Naive thymus-derived CD4-positive, alpha-beta T cell (primary cell): ENCODE results near the gene BAIAP2L2. TPM values are rescaled to one million over a fixed set of nuclear protein-coding genes. Genes with fewer than 3 reads are reported as not detected.

ENCODE experiments used
- ATAC-seq: fragments of 150-1000 bp; cut with Tn5 transposase; 2 replicates; pipeline ENCODE4 v1.10.0; 2021; ENCODE audit warnings: mild to moderate bottlenecking, moderate library complexity
- CTCF ChIA-PET: fragments of 350-600 bp; sonication (Branson Sonifier 250); formaldehyde crosslinking; loops from one replicate; lab custom pipeline; 2021; ENCODE audit warnings: antibody characterized with exemption; lab: Charles Lee
- POLR2A ChIA-PET: fragments of 350-600 bp; sonication (Branson Sonifier 250); formaldehyde crosslinking; loops from one replicate; lab custom pipeline; 2021; ENCODE audit warnings: antibody characterized with exemption, inconsistent platforms; lab: Charles Lee
- DNase-seq, 9 donors: peaks; one replicate each; pipeline versions ENCODE4 v3.0.0 to v3.0.0-alpha.2; 2020 to 2022; ENCODE audit warnings: mixed read lengths in 1 of 9
- H3K27ac ChIP-seq: one replicate; pipeline ENCODE4 v1.7.0; 2013; ENCODE audit warnings: mild to moderate bottlenecking, low read depth, low read length, moderate library complexity
- H3K27me3 ChIP-seq, 2 donors: one replicate each; pipeline ENCODE4 v1.7.0; 2013; ENCODE audit warnings: low read length in 2 of 2, mild to moderate bottlenecking in 2 of 2, moderate library complexity in 2 of 2; ENCODE audit not compliant: control insufficient read depth in 2 of 2, insufficient read depth in 2 of 2
- H3K36me3 ChIP-seq, 3 experiments: 1 replicate in 2 of 3; 2 replicates in 1 of 3; pipeline ENCODE4 v1.7.0; 2013; ENCODE audit warnings: low read length in 3 of 3, mild to moderate bottlenecking in 3 of 3, moderate library complexity in 1 of 3; ENCODE audit not compliant: insufficient read depth in 3 of 3, control insufficient read depth in 2 of 3
- H3K4me1 ChIP-seq, 2 donors: one replicate each; pipeline ENCODE4 v1.7.0; 2013; ENCODE audit warnings: low read length in 2 of 2, mild to moderate bottlenecking in 2 of 2, moderate library complexity in 1 of 2; ENCODE audit not compliant: control insufficient read depth in 2 of 2, insufficient read depth in 2 of 2
- H3K4me3 ChIP-seq: 2 replicates; pipeline ENCODE4 v1.7.0; 2013; ENCODE audit warnings: mild to moderate bottlenecking, low read length
- H3K9me3 ChIP-seq, 3 experiments: 1 replicate in 2 of 3; 2 replicates in 1 of 3; pipeline ENCODE4 v1.7.0; 2013; ENCODE audit warnings: low read length in 3 of 3; ENCODE audit not compliant: control insufficient read depth in 2 of 3
- H3K27ac Mint-ChIP-seq, 9 donors: one replicate each; pipeline ENCODE4 v1.8.0; 2020 to 2022; ENCODE audit warnings: mixed read lengths in 9 of 9, mild to moderate bottlenecking in 8 of 9, moderate library complexity in 5 of 9, inconsistent platforms in 2 of 9
- H3K27me3 Mint-ChIP-seq, 5 donors: one replicate each; pipeline ENCODE4 v1.8.0; 2021 to 2022; ENCODE audit warnings: mixed read lengths in 5 of 5, mild to moderate bottlenecking in 1 of 5
- H3K36me3 Mint-ChIP-seq, 5 donors: one replicate each; pipeline ENCODE4 v1.8.0; 2020 to 2022; ENCODE audit warnings: mixed read lengths in 5 of 5, mild to moderate bottlenecking in 3 of 5, inconsistent platforms in 1 of 5
- H3K4me1 Mint-ChIP-seq, 7 donors: one replicate each; pipeline ENCODE4 v1.8.0; 2020 to 2022; ENCODE audit warnings: mixed read lengths in 7 of 7, mild to moderate bottlenecking in 3 of 7, inconsistent platforms in 1 of 7
- H3K4me3 Mint-ChIP-seq, 10 donors: one replicate each; pipeline ENCODE4 v1.8.0; 2020 to 2022; ENCODE audit warnings: mild to moderate bottlenecking in 10 of 10, mixed read lengths in 10 of 10, moderate library complexity in 6 of 10, inconsistent platforms in 2 of 10
- H3K9me3 Mint-ChIP-seq, 11 donors: one replicate each; pipeline ENCODE4 v1.8.0; 2020 to 2022; ENCODE audit warnings: mixed read lengths in 11 of 11, mild to moderate bottlenecking in 4 of 11, inconsistent platforms in 1 of 11, moderate library complexity in 1 of 11
- intact Hi-C, 2 donors: fragments of 100-400 bp; cut with micrococcal nuclease; formaldehyde crosslinking; loops; one replicate each; pipeline ENCODE4 v1.15.1; 2023
- polyA plus RNA-seq, 2 donors: library from polyadenylated mRNA; unstranded; fragments of 300-500 nt; fragmentation: Illumina TruSeq; gene quantifications; one replicate each; pipeline ENCODE4 v1.2.3, GENCODE V29; 2021
- total RNA-seq, 6 experiments: library from RNA in 5 of 6; stranded (reverse) in 5 of 6; gene quantifications; 1 replicate in 5 of 6; 2 replicates in 1 of 6; pipeline ENCODE4 v1.2.3 and lab custom pipeline; 2021 to 2026

The BAIAP2L2 gene
- total and polyA plus RNA-seq, 7 experiments from 2014 or later = 0.46 to 3.9 (median 1.9) TPM; not detected in 2

DNA sequence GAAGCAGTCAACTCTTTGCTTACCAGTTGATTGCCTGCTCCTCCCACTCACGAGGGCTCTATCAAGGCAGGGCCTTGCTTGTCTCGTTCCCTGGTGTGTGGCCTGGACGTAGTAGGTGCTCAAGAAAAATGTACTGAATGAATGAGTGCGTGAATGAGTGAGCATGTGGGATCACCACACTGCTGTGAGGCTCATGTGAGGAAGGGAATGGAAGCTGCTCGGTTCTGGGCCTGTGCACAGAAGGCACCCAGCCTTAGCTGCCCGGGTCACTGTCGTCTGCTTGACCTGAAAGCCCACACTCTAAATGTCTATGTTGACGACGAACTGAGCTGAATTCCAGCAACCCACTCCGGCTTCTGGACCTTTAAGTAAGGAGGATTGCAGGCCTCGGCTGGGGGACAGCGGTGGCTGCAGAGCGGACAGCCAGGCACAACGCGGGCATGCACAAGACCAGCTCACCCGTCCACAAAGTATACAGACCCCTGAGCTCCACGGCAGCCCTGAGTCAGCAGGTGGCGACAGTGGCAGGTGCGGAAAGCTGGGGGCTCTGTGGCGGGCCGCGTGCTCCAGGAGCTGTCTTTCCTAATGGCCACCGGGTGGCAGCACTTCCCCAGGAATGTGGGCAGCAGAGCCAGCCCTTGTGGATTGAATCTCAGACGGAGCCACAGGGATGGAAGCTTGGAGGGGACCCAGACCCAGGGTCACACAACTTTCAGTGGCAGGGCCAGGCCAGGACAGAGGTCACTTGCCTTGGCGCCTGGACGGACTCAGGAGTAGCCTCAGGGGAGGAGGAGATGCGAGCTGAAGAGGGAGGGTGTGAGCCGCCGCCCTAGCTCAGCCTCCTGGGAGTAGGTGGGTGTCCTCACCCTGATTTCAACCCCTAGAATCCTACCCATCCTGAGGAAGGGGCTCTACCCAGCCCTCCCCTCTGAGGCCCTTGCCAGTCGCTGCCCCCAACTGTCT lies 58.3 kb downstream of the BAIAP2L2 start:
- Histone ChIP-seq H3K4me3 (no peak overlapping the region), H3K36me3 (peaks cover 0 to 2% (median 0%) of the 10 kb centered on the region in 3 experiments), H3K27me3 (no peaks in the 10 kb centered on the region), H3K9me3 (no peaks in the 10 kb centered on the region), H3K4me1 (peaks cover 10 to 11% of the 10 kb centered on the region in 2 donors), H3K27ac (no peak overlapping the region)
- H3K27me3 Mint-ChIP-seq = peaks cover 0 to 28% (median 8%) of the 10 kb centered on the region in 5 donors
- H3K4me1 Mint-ChIP-seq = peaks cover 0 to 14% (median 9%) of the 10 kb centered on the region in 7 donors
- H3K27ac Mint-ChIP-seq = peak overlapping the region in 2 of 9 donors; percentile 38 to 71
- no peaks in the 10 kb centered on the region for H3K9me3 Mint-ChIP-seq
- intact Hi-C loops = loop anchor here (1.0 to 10.0 kb wide), 7 partner anchors 50 to 951 kb away; partner anchors contain the start of genes GTPBP1 (in 1 of the 2) and JOSD1 (in 1 of the 2)
- CTCF ChIA-PET = interaction anchor here (0.6 to 4.4 kb wide), 14 partner anchors 9 to 566 kb away, joined by 3 to 22 read pairs (median 3); partner anchors contain the start of genes DMC1 and MFNG
- peak; percentile 88 for ATAC-seq
- peak overlapping the region in 2 of 10 donors; percentile 13 to 51 for H3K4me3 Mint-ChIP-seq
- H3K36me3 Mint-ChIP-seq = no peaks in the 10 kb centered on the region
- peak; percentile 59 to 75 (median 69) for DNase-seq
- POLR2A ChIA-PET = interaction anchor here (0.6 to 1.5 kb wide), 5 partner anchors 234 to 1285 kb away, joined by 3 to 6 read pairs (median 4); partner anchors contain the start of genes DMC1 and TOMM22

DNA sequence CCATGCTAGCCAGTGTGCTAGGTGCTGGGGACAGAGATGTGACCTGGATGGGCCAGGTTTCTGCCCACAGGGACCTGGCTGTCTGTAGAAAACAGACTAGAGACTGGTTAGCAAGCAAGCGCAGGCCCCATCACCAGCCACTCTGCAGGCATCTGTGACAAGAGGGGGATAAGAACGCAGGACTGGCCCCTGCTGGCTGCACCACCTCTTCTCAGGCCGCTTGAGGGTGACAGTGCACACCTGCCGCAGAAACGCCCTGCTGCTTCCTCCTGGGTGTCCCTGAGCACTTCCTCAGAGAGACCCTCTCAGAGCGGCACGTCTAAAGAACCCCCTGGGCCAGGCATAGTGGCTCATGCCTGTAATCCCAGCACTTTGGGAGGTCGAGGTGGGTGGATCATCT lies 59.2 kb downstream of the BAIAP2L2 start:
- ATAC-seq = no peak
- no peak for DNase-seq
- H3K9me3 ChIP-seq = no peaks in the 10 kb centered on the region
- Mint-ChIP-seq H3K27me3 (peaks cover 0 to 31% (median 8%) of the 10 kb centered on the region in 5 donors), H3K4me3 (no peak overlapping the region), H3K36me3 (no peaks in the 10 kb centered on the region), H3K27ac (no peak overlapping the region), H3K9me3 (no peaks in the 10 kb centered on the region), H3K4me1 (peaks cover 0 to 8% (median 2%) of the 10 kb centered on the region in 7 donors)
- no peaks in the 10 kb centered on the region for H3K36me3 ChIP-seq
- no peak overlapping the region for H3K27ac ChIP-seq
- H3K4me1 ChIP-seq = peaks cover 4% of the 10 kb centered on the region in 2 donors
- intact Hi-C loops = loop anchor here (5.0 to 10.0 kb wide), 2 partner anchors 51 to 654 kb away; partner anchors contain the start of genes GTPBP1 (in 1 of the 2) and JOSD1 (in 1 of the 2)
- ChIA-PET CTCF (interaction anchor here (0.9 to 4.4 kb wide), 4 partner anchors 8 to 521 kb away, joined by 4 to 22 read pairs (median 12); partner anchors contain the start of gene DMC1), POLR2A (interaction anchor here (1.5 kb wide), 1 partner anchor 519 kb away, joined by 6 read pairs; the partner anchor contains the start of gene DMC1)
- no peak overlapping the region for H3K4me3 ChIP-seq
- H3K27me3 ChIP-seq = no peaks in the 10 kb centered on the region

DNA sequence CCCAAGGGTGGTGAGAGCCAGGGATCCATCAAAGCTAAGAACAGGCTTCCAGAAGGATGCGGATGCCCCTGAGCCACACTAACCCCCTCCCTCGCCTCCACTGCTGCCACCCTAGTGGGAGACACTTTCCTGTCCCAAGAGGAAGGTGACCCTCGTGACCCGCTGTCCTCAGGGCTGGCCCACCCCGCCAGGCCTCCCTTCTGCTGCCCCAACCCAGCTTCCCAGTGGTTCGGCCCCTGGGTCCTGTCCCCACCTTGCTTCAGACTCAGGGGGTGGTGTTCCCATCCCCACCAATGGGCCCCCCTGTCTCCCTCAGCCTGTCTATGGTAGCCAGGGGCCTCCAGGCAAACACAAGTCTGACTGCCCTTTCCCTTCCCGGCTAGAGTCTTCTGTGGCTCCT lies 59.8 kb downstream of the BAIAP2L2 start:
- Histone ChIP-seq H3K4me1 (peaks cover 0 to 3% of the 10 kb centered on the region in 2 donors), H3K27me3 (no peaks in the 10 kb centered on the region), H3K9me3 (no peaks in the 10 kb centered on the region), H3K36me3 (no peaks in the 10 kb centered on the region), H3K4me3 (no peak overlapping the region), H3K27ac (no peak overlapping the region)
- intact Hi-C loops = loop anchor here (5.0 to 10.0 kb wide), 2 partner anchors 52 to 654 kb away; partner anchors contain the start of genes GTPBP1 (in 1 of the 2) and JOSD1 (in 1 of the 2)
- no peaks in the 10 kb centered on the region for H3K9me3 Mint-ChIP-seq
- no peaks in the 10 kb centered on the region for H3K36me3 Mint-ChIP-seq
- H3K27me3 Mint-ChIP-seq = peaks cover 0 to 31% (median 8%) of the 10 kb centered on the region in 5 donors
- H3K27ac Mint-ChIP-seq = no peak overlapping the region
- no peak overlapping the region for H3K4me3 Mint-ChIP-seq
- DNase-seq (no peak), ATAC-seq (no peak)
- ChIA-PET CTCF (no interaction called here), POLR2A (no interaction called here)
- H3K4me1 Mint-ChIP-seq = peaks cover 0 to 8% (median 0%) of the 10 kb centered on the region in 7 donors

DNA sequence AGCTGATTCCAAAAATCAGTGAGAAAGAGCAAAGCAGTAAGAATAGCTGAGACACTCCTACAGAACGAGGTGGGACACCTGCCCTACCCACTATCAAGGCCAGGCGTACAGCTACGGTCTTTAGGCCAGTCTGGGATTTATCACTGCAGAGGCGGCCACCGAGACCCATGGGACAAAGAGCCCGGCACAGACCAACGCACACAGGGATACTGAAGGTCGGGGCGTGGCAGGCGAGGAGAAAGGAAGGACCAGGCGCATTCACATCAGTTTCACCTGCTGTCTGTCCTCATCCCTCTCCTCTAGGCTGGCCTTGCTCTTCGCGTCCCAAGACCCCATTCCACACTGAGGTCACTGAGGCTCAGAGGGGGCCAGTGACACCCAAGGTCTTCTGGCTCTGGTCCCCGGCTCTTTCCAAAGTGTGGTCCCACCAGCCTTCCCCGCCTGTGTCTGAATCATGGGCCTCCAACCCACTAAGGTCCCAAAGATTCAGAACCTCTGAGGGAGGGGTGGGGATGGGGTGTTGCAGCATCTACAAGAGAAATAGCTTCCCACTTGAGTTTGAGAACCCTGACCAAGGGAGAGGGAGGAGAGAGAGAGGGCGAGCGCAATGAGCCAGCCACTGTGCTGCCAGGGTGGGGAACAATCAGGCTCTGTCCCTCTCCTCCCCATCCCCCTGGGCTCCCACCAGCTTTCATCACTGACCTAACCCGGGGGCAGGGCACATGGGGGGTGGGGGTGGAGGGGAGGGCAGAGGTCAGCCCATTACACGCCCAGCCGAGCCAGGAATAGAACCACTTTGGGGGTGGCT lies 60.5 kb downstream of the BAIAP2L2 start:
- H3K36me3 Mint-ChIP-seq = no peaks in the 10 kb centered on the region
- H3K4me1 Mint-ChIP-seq = peaks cover 0 to 7% (median 0%) of the 10 kb centered on the region in 7 donors
- POLR2A ChIA-PET = no interaction called here
- CTCF ChIA-PET = interaction anchor here (0.7 kb wide), 1 partner anchor 165 kb away, joined by 3 read pairs; no protein-coding TSS in a partner anchor
- Histone ChIP-seq H3K4me1 (peaks cover 0 to 3% of the 10 kb centered on the region in 2 donors), H3K9me3 (no peaks in the 10 kb centered on the region), H3K36me3 (no peaks in the 10 kb centered on the region), H3K27ac (no peak overlapping the region), H3K27me3 (no peaks in the 10 kb centered on the region), H3K4me3 (no peak overlapping the region)
- DNase-seq (no peak), ATAC-seq (no peak)
- intact Hi-C loops = loop anchor here (5.0 to 10.0 kb wide), 2 partner anchors 52 to 655 kb away; partner anchors contain the start of genes GTPBP1 (in 1 of the 2) and JOSD1 (in 1 of the 2)
- H3K27me3 Mint-ChIP-seq = peaks cover 0 to 27% (median 8%) of the 10 kb centered on the region in 5 donors
- H3K27ac Mint-ChIP-seq = no peak overlapping the region
- H3K4me3 Mint-ChIP-seq = no peak overlapping the region
- H3K9me3 Mint-ChIP-seq = no peaks in the 10 kb centered on the region

DNA sequence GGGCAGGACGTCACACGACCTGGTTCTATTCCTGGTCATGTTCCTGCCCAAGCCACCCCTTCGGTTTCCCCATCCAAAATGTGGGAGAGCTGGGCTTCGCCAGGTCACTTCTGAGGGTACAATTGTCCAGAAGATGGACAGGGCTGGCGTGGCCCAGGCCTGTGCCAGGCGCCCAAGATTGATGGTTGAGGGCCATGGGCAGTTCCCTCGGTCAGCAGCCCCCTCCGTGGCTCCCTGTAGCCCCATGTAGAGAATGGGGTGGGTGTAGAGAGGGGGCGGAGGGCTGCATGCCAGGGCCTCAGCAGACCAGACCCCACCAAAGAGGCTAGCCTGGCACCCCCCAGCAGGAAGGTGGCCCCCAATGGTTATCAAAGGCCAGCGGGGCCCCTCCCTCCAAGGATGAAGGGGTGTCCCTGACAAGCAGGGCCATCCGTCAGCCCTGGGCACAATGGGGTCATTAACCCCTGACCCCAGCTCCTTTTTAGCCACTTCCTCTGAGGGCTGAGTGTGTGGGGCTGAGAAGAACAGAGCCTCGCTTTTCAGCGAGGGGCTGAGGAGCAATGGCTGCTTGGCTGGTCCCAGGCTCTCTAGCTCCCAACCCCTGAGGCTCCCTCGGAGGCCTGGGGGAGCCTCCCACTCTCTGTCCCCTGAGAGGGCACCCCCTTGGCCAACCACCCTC lies 64.3 kb downstream of the BAIAP2L2 start:
- no peaks in the 10 kb centered on the region for H3K27me3 ChIP-seq
- peaks cover 0 to 4% (median 0%) of the 10 kb centered on the region in 7 donors for H3K4me1 Mint-ChIP-seq
- POLR2A ChIA-PET = no interaction called here

More for the DNA sequence above, 64.3 kb downstream of the BAIAP2L2 start:
- Histone ChIP-seq H3K36me3 (no peaks in the 10 kb centered on the region), H3K27ac (no peak overlapping the region), H3K9me3 (no peaks in the 10 kb centered on the region), H3K4me1 (no peaks in the 10 kb centered on the region), H3K4me3 (no peak overlapping the region)
- Mint-ChIP-seq H3K4me3 (no peak overlapping the region), H3K27ac (no peak overlapping the region), H3K36me3 (no peaks in the 10 kb centered on the region), H3K27me3 (peaks cover 0 to 16% (median 8%) of the 10 kb centered on the region in 5 donors), H3K9me3 (no peaks in the 10 kb centered on the region)
- CTCF ChIA-PET = no interaction called here
- intact Hi-C loops = no loop called here
- no peak for DNase-seq
- ATAC-seq = no peak
